ENCODE measurements around the gene C18orf32.
"Not testable (repeated sequence)": the region's sequence is repeated elsewhere in the genome, so short reads cannot be mapped to it uniquely, and the experiment has no call there.

Gene C18orf32

DNA sequence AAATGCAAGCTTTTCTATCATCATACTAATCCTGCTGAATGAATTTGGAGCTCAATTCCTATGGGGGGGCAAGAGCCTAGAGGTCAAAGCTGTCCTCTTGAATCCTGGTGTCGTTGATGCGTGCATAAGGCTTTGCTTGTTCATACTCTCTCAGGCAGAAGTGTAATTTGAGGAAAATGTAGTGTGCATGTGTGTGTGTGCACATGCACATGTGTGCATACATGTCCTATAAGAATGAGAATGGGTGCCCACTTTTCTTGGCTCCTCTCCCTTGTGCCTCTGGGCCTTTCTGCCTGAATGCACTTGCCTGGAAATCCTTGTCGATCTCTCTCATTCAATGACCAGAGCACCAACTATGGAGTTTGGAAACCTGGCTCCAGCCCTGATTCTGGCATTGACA, 28.5 kb upstream of the C18orf32 start:
- H3K27me3 ChIP-seq (ENCODE audit: insufficient read depth, poor library complexity, severe bottlenecking): no peaks in the 10 kb centered on the region
- no peak overlapping the region for H3K27ac ChIP-seq (ENCODE audit: poor library complexity, severe bottlenecking)
- no peaks in the 10 kb centered on the region for H3K36me3 ChIP-seq (ENCODE audit: low read depth)
- no peaks in the 10 kb centered on the region for H3K9me3 ChIP-seq (ENCODE audit: severe bottlenecking)
- DNase-seq (ENCODE audit: low spot score) (no peak), ATAC-seq (ENCODE audit: low read depth) (no peak; the same call in 2 of the 3 replicates)
- H3K4me1 ChIP-seq (ENCODE audit: insufficient read depth, poor library complexity, severe bottlenecking): peaks cover under 1% of the 10 kb centered on the region
- TF ChIP-seq, protein P1, sequence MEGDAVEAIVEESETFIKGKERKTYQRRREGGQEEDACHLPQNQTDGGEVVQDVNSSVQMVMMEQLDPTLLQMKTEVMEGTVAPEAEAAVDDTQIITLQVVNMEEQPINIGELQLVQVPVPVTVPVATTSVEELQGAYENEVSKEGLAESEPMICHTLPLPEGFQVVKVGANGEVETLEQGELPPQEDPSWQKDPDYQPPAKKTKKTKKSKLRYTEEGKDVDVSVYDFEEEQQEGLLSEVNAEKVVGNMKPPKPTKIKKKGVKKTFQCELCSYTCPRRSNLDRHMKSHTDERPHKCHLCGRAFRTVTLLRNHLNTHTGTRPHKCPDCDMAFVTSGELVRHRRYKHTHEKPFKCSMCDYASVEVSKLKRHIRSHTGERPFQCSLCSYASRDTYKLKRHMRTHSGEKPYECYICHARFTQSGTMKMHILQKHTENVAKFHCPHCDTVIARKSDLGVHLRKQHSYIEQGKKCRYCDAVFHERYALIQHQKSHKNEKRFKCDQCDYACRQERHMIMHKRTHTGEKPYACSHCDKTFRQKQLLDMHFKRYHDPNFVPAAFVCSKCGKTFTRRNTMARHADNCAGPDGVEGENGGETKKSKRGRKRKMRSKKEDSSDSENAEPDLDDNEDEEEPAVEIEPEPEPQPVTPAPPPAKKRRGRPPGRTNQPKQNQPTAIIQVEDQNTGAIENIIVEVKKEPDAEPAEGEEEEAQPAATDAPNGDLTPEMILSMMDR (IDR thresholded peaks at IDR 0.05; ENCODE audit: poor library complexity, severe bottlenecking): no peak
- no peak overlapping the region for H3K4me3 ChIP-seq (ENCODE audit: severe bottlenecking)

DNA sequence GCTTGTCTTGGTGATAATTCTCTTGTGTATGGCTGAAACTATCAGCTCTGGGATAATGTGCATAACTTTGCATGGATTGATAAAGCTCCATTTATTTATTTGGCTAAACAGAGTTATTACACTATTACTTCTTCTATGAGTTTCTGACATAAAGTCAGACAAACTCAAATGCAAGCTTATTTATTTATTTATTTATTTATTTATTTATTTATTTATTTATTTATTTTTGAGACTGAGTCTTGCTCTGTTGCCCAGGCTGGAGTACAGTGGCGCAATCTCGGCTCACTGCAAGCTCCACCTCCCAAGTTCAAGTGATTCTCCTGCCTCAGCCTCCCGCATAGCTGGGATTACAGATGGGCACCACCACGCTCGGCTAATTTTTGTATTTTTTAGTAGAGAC, 28.0 kb upstream of the C18orf32 start:
- DNase-seq (ENCODE audit: low spot score); H3K27ac ChIP-seq (ENCODE audit: poor library complexity, severe bottlenecking); H3K27me3 ChIP-seq (ENCODE audit: insufficient read depth, poor library complexity, severe bottlenecking): not testable (repeated sequence)

DNA sequence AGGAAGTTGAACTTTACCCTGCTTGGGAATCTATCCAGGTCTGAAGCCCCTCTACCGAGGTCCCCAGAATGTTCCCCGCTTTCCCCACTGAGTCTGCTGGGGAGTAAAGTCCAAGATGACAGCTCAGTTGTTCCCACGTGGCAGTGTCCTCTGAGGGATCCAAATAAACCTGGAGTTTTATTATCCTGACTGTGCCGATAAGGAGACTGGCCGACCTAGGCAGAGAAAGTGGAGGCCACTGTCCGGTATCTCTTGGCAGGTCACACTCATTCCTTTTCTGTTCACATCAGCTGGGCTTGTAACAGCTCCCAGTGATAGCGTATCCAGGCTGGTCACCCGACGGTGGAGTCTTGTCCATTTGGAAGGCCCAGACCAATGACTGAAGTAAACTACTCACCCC, 27.5 kb upstream of the C18orf32 start:
- Histone ChIP-seq H3K4me1 (ENCODE audit: insufficient read depth, poor library complexity, severe bottlenecking) (no peaks in the 10 kb centered on the region), H3K27me3 (ENCODE audit: insufficient read depth, poor library complexity, severe bottlenecking) (no peaks in the 10 kb centered on the region), H3K4me3 (ENCODE audit: severe bottlenecking) (no peak overlapping the region), H3K27ac (ENCODE audit: poor library complexity, severe bottlenecking) (no peak overlapping the region), H3K9me3 (ENCODE audit: severe bottlenecking) (no peaks in the 10 kb centered on the region), H3K36me3 (ENCODE audit: low read depth) (no peaks in the 10 kb centered on the region)
- DNase-seq (ENCODE audit: low spot score): no peak
- TF ChIP-seq, protein P1 (IDR thresholded peaks at IDR 0.05; ENCODE audit: poor library complexity, severe bottlenecking): no peak
- no peak for ATAC-seq (ENCODE audit: low read depth)

More for the DNA sequence above, 28.0 kb upstream of the C18orf32 start:
- not testable (repeated sequence) for H3K9me3 ChIP-seq (ENCODE audit: severe bottlenecking); H3K4me1 ChIP-seq (ENCODE audit: insufficient read depth, poor library complexity, severe bottlenecking); H3K4me3 ChIP-seq (ENCODE audit: severe bottlenecking); H3K36me3 ChIP-seq (ENCODE audit: low read depth); ATAC-seq (ENCODE audit: low read depth)

DNA sequence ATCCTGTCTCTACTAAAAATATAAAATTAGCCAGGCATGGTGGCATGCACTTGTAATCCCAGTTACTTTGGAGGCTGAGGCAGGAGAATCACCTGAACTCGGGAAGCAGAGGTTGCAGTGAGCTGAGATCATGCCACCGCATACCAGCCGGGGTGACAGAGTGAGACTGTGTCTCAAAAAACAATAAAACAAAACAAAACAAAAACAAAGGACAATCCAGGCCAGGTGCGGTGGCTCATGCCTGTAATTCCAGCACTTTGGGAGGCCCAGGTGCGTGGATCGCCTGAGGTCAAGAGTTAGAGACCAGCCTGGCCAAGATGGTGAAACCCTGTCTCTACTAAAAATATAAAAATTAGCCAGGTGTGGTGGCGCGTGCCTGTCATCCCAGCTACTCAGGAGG, 25.8 kb upstream of the C18orf32 start:
- not testable (repeated sequence) for ATAC-seq (ENCODE audit: low read depth)

DNA sequence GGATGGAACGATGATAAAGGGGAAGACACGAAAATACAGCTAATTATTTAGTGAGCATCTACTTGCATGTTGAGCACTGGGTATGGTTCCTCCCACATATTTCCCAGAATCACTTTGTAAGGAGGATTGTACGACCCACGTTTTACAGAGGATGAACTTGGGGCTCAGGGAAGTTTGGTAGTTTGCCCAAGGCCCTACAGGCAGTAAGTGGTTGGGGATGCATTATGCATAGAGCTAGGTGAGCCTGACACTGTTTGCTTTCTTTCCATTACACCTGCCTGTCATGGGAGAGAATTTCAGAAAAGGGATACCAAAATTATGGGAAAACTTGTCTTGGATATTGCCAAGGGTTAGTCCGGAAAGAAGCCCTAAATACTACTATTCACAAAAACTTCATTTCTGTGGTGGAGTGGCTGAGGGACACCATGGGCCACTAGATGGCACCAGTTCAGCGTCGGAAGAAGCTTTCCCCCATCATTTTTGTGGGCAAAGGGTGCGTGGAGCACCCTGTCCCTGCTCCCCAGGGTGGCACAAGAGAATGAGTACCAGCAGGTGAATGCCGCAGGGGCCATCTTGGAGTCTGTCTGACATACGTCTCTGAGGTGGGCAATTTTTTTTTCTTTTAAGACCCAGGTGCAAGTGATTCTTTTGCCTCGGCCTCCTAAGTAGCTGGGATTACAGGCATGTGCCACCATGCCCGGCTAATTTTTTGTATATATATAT, 23.5 kb upstream of the C18orf32 start:
- Histone ChIP-seq H3K27ac (ENCODE audit: poor library complexity, severe bottlenecking) (no peak overlapping the region), H3K27me3 (ENCODE audit: insufficient read depth, poor library complexity, severe bottlenecking) (no peaks in the 10 kb centered on the region), H3K4me3 (ENCODE audit: severe bottlenecking) (no peak overlapping the region), H3K4me1 (ENCODE audit: insufficient read depth, poor library complexity, severe bottlenecking) (no peaks in the 10 kb centered on the region), H3K36me3 (ENCODE audit: low read depth) (no peaks in the 10 kb centered on the region), H3K9me3 (ENCODE audit: severe bottlenecking) (no peaks in the 10 kb centered on the region)
- TF ChIP-seq, protein P1 (IDR thresholded peaks at IDR 0.05; ENCODE audit: poor library complexity, severe bottlenecking): peak; percentile 87
- DNase-seq (ENCODE audit: low spot score) (no peak), ATAC-seq (ENCODE audit: low read depth) (peak; percentile 75)

More for the DNA sequence above, 25.8 kb upstream of the C18orf32 start:
- H3K27ac ChIP-seq (ENCODE audit: poor library complexity, severe bottlenecking); H3K9me3 ChIP-seq (ENCODE audit: severe bottlenecking); DNase-seq (ENCODE audit: low spot score); H3K4me1 ChIP-seq (ENCODE audit: insufficient read depth, poor library complexity, severe bottlenecking); H3K27me3 ChIP-seq (ENCODE audit: insufficient read depth, poor library complexity, severe bottlenecking); H3K36me3 ChIP-seq (ENCODE audit: low read depth); H3K4me3 ChIP-seq (ENCODE audit: severe bottlenecking): not testable (repeated sequence)

DNA sequence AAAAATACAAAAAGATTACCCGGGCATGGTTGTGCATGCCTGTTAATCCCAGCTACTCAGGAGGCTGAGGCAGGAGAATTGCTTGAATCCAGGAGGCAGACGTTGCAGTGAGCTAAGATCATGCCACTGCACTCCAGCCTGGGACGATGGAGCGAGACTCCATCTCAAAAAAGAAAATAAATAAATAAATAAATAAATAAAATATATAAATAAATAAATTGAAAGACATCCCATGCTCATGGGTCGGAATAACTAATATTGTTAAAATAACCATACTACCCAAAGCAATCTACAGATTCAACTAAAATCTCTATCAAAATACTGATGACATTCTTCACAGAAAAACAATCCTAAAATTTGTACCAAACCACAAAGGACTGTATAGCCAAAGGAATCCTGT, 19.4 kb upstream of the C18orf32 start:
- not testable (repeated sequence) for H3K9me3 ChIP-seq (ENCODE audit: severe bottlenecking); H3K27me3 ChIP-seq (ENCODE audit: insufficient read depth, poor library complexity, severe bottlenecking); H3K27ac ChIP-seq (ENCODE audit: poor library complexity, severe bottlenecking); DNase-seq (ENCODE audit: low spot score); H3K36me3 ChIP-seq (ENCODE audit: low read depth); ATAC-seq (ENCODE audit: low read depth); H3K4me3 ChIP-seq (ENCODE audit: severe bottlenecking); H3K4me1 ChIP-seq (ENCODE audit: insufficient read depth, poor library complexity, severe bottlenecking)
